GM15510 (cell line): ENCODE measurements around the gene MAPK9.

Experiments
- POLR2A ChIP-seq: IDR thresholded peaks from 3 replicates; pipeline ENCODE4 v1.6.1; 2011; ENCODE audit warnings: borderline replicate concordance; ENCODE audit not compliant: insufficient read length; ENCODE audit errors: extremely low read depth

The MAPK9 gene

GRCh38 chr5:180235077-180235476 is 56.8 kb downstream of the MAPK9 start:
- no peak for TF ChIP-seq POLR2A

GRCh38 chr5:180234271-180234670 is 57.6 kb downstream of the MAPK9 start:
- no peak for TF ChIP-seq POLR2A

GRCh38 chr5:180233729-180234128 is 58.2 kb downstream of the MAPK9 start:
- no peak for TF ChIP-seq POLR2A

- no peak for TF ChIP-seq POLR2A
Measured at GRCh38 chr5:180230017-180230416, 61.9 kb downstream of the MAPK9 start.

- no peak for TF ChIP-seq POLR2A
Measured at GRCh38 chr5:180222056-180222455, 69.8 kb downstream of the MAPK9 start.

GRCh38 chr5:180217797-180218196 is 74.1 kb downstream of the MAPK9 start:
- no peak for TF ChIP-seq POLR2A

GRCh38 chr5:180216646-180217171 is 75.2 kb downstream of the MAPK9 start:
- no peak for TF ChIP-seq POLR2A

GRCh38 chr5:180215783-180216630 is 75.9 kb downstream of the MAPK9 start:
- no peak for TF ChIP-seq POLR2A

- no peak for TF ChIP-seq POLR2A
Measured at GRCh38 chr5:180214870-180215770, 76.8 kb downstream of the MAPK9 start.

- no peak for TF ChIP-seq POLR2A
Measured at GRCh38 chr5:180213657-180214207, 78.2 kb downstream of the MAPK9 start.

- no peak for TF ChIP-seq POLR2A
Measured at GRCh38 chr5:180213256-180213600, 78.7 kb downstream of the MAPK9 start.

GRCh38 chr5:180212363-180213255 is 79.3 kb downstream of the MAPK9 start:
- no peak for TF ChIP-seq POLR2A

GRCh38 chr5:180211761-180212035 is 80.2 kb downstream of the MAPK9 start:
- TF ChIP-seq POLR2A: no peak

- no peak for TF ChIP-seq POLR2A
Measured at GRCh38 chr5:180210961-180211760, 80.7 kb downstream of the MAPK9 start.

- no peak for TF ChIP-seq POLR2A
Measured at GRCh38 chr5:180209137-180209581, 82.7 kb downstream of the MAPK9 start, which contains the start of gene RASGEF1C. TSS of gene RASGEF1C (minus strand) at chr5:180209211. CDS start at chr5:180138052, 71,159 bp downstream.
